DMS 273 (cell line): ENCODE measurements around the gene ALPK3.
"Not testable (repeated sequence)": the region's sequence is repeated elsewhere in the genome, so short reads cannot be mapped to it uniquely, and the experiment has no call there.

Experiments
- DNase-seq: peaks from one replicate; lab custom pipeline; 2025; ENCODE audit not compliant: unreplicated experiment; lab: John Stamatoyannopoulos, UW

The ALPK3 gene

GRCh38 chr15:84869510-84869909 lies 52.4 kb downstream of the ALPK3 start:
- DNase-seq, result no peak

- no peak for DNase-seq
Measured at GRCh38 chr15:84871428-84871985, 54.4 kb downstream of the ALPK3 start.

GRCh38 chr15:84872009-84872910 lies 55.1 kb downstream of the ALPK3 start:
- DNase-seq, result peak; percentile 14

- DNase-seq, result no peak
Measured at GRCh38 chr15:84873997-84874396, 56.8 kb downstream of the ALPK3 start.

GRCh38 chr15:84874981-84875699 lies 58.0 kb downstream of the ALPK3 start:
- no peak for DNase-seq

GRCh38 chr15:84876269-84876668 lies 59.1 kb downstream of the ALPK3 start:
- DNase-seq, result no peak

- DNase-seq, result not testable (repeated sequence)
Measured at GRCh38 chr15:84877701-84878100, 60.5 kb downstream of the ALPK3 start.

- peak; percentile 68 for DNase-seq
Measured at GRCh38 chr15:84878504-84878903, 61.3 kb downstream of the ALPK3 start.

- DNase-seq, result no peak
Measured at GRCh38 chr15:84879088-84879780, 62.1 kb downstream of the ALPK3 start.

GRCh38 chr15:84880007-84880406 lies 62.9 kb downstream of the ALPK3 start:
- DNase-seq, result no peak

GRCh38 chr15:84880822-84881519 lies 63.8 kb downstream of the ALPK3 start:
- no peak for DNase-seq

GRCh38 chr15:84881520-84881830 lies 64.3 kb downstream of the ALPK3 start:
- no peak for DNase-seq

GRCh38 chr15:84883466-84883865 lies 66.3 kb downstream of the ALPK3 start:
- no peak for DNase-seq

- DNase-seq, result peak; percentile 8
Measured at GRCh38 chr15:84883916-84884781, 67.0 kb downstream of the ALPK3 start, which contains the start of gene SLC28A1. Gene SLC28A1, plus strand, starts transcription at chr15:84884662. Its CDS starts 3,099 bp downstream, at chr15:84887761.

GRCh38 chr15:84885801-84886200 lies 68.6 kb downstream of the ALPK3 start:
- no peak for DNase-seq

- no peak for DNase-seq
Measured at GRCh38 chr15:84886211-84886983, 69.2 kb downstream of the ALPK3 start.

- no peak for DNase-seq
Measured at GRCh38 chr15:84886984-84887299, 69.8 kb downstream of the ALPK3 start.

- DNase-seq, result no peak
Measured at GRCh38 chr15:84887938-84888337, 70.8 kb downstream of the ALPK3 start.

GRCh38 chr15:84888639-84889038 lies 71.5 kb downstream of the ALPK3 start:
- DNase-seq, result peak; percentile 85
